Mucosa of descending colon (tissue), 3 donors: Measurements from ENCODE around the gene CYB5R2. TPM values are rescaled to one million over a fixed set of nuclear protein-coding genes. Genes with fewer than 3 reads are reported as not detected.

Experiments
- ATAC-seq: fragments of 200-7000 bp; cut with Tn5 transposase; one replicate; pipeline ENCODE4 v1.9.1; 2020; ENCODE audit warnings: mild to moderate bottlenecking, moderate library complexity
- DNase-seq, 3 donors: peaks; one replicate each; pipeline ENCODE4 v3.0.0-alpha.2; 2020
- H3K36me3 ChIP-seq: fragments of 200-600 bp; one replicate; pipeline ENCODE4 v1.8.0; 2021; ENCODE audit warnings: low read depth, mild to moderate bottlenecking
- H3K4me1 ChIP-seq: fragments of 200-600 bp; one replicate; pipeline ENCODE4 v1.8.0; 2021; ENCODE audit warnings: low read depth, mild to moderate bottlenecking
- H3K4me3 ChIP-seq: fragments of 200-600 bp; one replicate; pipeline ENCODE4 v1.8.0; 2021; ENCODE audit warnings: mild to moderate bottlenecking
- H3K9me3 ChIP-seq: fragments of 200-600 bp; one replicate; pipeline ENCODE4 v1.8.0; 2021; ENCODE audit warnings: mild to moderate bottlenecking
- intact Hi-C, 2 donors: fragments of 100-400 bp; cut with DNase I in 1 of 2; cut with micrococcal nuclease in 1 of 2; formaldehyde crosslinking; loops; one replicate each; pipeline versions ENCODE4 v1.11.0 to v1.11.1; 2022; cut with DNase I, micrococcal nuclease
- total RNA-seq, 3 donors: library from RNA; stranded (reverse); fragmentation: NEBNext Ultra II Directional in 2 of 3; extraction: Animal tissue kit (Norgen Biotek cat#: 25700) in 2 of 3; gene quantifications; one replicate each; pipeline versions ENCODE4 v1.2.1 to v1.2.4, GENCODE V29; 2021 to 2023
- TF ChIP-seq, protein P1 (sequence below): fragments of 200-600 bp; IDR thresholded peaks from one replicate; pipeline ENCODE4 v1.8.0; 2022; ENCODE audit warnings: antibody characterized with exemption, mild to moderate bottlenecking
- donor health status: DM: no; HTN: no; CAD: no; lungs with moderate emphysema.
- donor health status: DM: no; HTN: no; CAD: no.
- donor health status: DM: no; HTN: yes; CAD: no.

CYB5R2 gene
- total RNA-seq, 3 donors from 2014 or later: 2.3 to 7.0 (median 6.3) TPM

DNA sequence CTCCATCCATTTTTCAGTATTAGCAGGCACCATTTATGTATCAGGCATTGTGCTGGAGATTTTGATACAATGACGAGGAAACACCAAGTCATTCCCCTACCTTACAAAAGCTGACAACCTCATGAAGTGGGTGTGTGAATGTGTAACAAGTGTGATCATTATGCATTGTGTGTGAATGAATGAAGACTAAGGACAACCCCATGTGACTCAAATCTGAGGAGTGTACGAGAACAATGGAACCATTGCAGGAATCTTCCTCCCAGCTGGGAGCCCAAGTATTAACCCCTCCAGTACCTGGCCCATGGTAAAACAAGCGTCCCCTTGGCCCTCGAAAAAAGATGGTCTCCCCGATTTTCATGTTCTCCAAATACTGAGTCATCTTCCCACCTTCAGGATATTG, 4.4 kb downstream of the CYB5R2 start:
- Histone ChIP-seq H3K9me3 (no peaks in the 10 kb centered on the region), H3K36me3 (no peaks in the 10 kb centered on the region), H3K4me1 (peaks cover 9% of the 10 kb centered on the region), H3K4me3 (no peak overlapping the region)
- TF ChIP-seq, protein P1, sequence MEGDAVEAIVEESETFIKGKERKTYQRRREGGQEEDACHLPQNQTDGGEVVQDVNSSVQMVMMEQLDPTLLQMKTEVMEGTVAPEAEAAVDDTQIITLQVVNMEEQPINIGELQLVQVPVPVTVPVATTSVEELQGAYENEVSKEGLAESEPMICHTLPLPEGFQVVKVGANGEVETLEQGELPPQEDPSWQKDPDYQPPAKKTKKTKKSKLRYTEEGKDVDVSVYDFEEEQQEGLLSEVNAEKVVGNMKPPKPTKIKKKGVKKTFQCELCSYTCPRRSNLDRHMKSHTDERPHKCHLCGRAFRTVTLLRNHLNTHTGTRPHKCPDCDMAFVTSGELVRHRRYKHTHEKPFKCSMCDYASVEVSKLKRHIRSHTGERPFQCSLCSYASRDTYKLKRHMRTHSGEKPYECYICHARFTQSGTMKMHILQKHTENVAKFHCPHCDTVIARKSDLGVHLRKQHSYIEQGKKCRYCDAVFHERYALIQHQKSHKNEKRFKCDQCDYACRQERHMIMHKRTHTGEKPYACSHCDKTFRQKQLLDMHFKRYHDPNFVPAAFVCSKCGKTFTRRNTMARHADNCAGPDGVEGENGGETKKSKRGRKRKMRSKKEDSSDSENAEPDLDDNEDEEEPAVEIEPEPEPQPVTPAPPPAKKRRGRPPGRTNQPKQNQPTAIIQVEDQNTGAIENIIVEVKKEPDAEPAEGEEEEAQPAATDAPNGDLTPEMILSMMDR: no peak
- no peak for DNase-seq
- no peak for ATAC-seq
- intact Hi-C loops: no loop called here

DNA sequence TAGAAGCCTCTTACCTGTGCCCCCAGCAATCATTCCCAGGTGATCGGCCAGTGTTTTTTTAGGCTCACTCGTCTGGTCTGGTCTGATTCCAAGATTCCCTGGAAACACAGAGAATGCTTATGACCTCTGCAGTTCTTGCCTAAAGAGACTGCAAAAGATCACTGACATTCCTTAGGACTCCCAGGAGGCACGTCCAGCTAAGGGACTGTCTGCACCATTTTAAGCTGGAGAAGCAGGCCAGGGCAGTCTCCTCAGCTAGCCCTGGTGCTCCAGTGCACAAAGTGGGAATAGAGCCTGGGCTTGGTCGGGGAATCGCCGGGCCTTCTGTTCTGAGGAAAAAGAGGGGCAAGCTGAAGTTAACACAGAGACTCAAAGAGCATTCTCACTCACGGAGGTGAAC, 4.8 kb downstream of the CYB5R2 start:
- TF ChIP-seq, protein P1: no peak
- H3K36me3 ChIP-seq: no peaks in the 10 kb centered on the region
- no peak for DNase-seq
- H3K9me3 ChIP-seq: no peaks in the 10 kb centered on the region
- intact Hi-C loops: no loop called here
- peaks cover 9% of the 10 kb centered on the region for H3K4me1 ChIP-seq
- ATAC-seq: no peak
- no peak overlapping the region for H3K4me3 ChIP-seq

DNA sequence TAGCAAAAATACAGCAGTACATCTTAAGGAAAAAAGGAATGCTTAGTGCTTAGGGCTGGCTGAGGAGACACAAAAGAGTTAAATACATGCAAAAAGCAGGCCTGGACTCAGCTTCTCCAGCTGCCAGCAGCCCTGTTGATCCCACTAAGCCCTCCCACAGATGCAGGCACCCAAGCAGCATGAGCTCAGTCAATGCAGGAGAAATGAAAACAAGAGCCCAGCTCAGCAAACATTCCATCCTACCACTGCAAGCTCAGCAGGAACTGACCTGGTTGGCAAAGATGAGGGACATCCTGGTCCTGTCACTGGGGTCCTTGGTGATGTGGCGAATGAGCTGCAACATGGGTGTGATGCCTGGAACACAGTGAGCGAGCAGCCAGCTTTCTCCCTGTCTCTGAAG, 5.8 kb downstream of the CYB5R2 start:
- H3K4me3 ChIP-seq: no peak overlapping the region
- peaks cover 4% of the 10 kb centered on the region for H3K4me1 ChIP-seq
- TF ChIP-seq, protein P1: no peak
- DNase-seq (no peak), ATAC-seq (no peak)
- H3K36me3 ChIP-seq: no peaks in the 10 kb centered on the region
- intact Hi-C loops: no loop called here
- no peaks in the 10 kb centered on the region for H3K9me3 ChIP-seq

DNA sequence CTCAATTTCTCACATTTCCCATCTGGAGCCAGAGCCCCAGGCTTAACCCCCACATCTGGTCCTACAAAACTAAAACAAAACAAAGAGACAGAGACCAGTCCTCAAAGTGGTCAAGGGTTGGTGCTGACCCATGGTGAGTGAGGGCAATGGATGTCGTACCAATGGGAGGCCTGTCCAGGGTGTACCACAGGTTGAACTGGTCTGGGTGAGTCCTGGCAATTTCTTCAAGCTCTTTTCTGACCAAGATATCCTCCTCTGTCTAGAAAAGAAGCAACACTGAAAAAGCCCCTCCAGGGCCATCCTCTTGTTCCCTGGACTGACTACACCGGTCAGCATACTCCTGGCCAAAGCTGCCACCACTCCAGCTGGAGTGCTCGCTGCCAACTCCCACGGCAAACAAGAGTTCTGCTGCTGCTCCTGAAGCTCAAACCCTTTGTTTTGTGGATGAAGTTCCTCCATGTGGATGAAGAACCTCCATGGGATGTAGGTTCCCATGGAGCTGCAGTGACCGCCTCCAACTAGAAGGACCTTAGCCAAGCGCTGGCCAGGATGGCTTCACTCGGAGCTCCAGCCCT, 6.9 kb downstream of the CYB5R2 start:
- TF ChIP-seq, protein P1: no peak
- H3K4me1 ChIP-seq: peaks cover 4% of the 10 kb centered on the region
- H3K9me3 ChIP-seq: no peaks in the 10 kb centered on the region
- DNase-seq (no peak), ATAC-seq (no peak)
- H3K36me3 ChIP-seq: no peaks in the 10 kb centered on the region
- intact Hi-C loops: no loop called here
- no peak overlapping the region for H3K4me3 ChIP-seq

DNA sequence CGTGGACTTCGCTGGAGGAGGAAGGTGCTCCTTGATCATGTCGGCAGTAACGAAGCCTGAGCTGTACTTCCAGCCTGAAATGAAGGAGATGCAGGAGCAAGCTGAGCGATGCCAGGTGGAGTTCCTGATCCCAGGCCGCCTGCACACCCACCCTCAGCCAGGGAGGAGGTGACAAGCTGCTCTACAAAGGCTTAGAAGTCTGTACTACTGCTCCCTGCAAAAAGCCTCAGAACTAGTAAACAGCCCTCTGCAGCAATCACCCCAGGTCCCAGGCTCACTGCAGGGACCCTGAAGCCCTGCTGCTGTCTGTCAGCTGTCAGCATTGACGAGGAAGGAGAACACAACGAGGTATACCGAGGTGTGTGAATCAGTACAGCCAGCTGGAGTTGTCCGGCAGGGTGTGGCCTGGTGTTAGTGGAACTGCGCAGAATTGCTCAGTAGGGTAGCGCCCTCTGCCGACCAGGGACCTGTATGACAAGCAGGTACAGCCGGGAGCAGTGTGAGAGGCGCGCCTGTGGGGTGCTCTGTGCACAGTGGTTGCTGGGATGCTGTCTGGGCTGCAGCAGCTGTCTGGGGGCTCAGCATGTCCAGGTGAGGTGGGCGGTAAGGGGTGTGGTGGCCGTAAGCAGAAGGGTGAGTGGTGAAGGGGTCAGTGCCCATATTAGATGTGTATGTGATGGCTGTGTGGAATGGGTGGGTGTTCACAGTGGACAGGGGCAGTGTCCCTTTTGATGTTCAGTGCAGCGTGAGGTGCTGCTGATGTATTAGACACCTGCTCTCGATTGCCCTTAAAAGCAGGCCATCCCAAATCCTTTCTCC, 7.6 kb downstream of the CYB5R2 start:
- ATAC-seq (peak; percentile 100), DNase-seq (peak; percentile 88 to 94 (median 91))
- Histone ChIP-seq H3K4me3 (no peak overlapping the region), H3K4me1 (peaks cover 4% of the 10 kb centered on the region), H3K9me3 (no peaks in the 10 kb centered on the region), H3K36me3 (no peaks in the 10 kb centered on the region)
- TF ChIP-seq, protein P1: peak; percentile 92
- intact Hi-C loops: no loop called here
